Measurements from ENCODE around the gene SCYGR5.

DNA sequence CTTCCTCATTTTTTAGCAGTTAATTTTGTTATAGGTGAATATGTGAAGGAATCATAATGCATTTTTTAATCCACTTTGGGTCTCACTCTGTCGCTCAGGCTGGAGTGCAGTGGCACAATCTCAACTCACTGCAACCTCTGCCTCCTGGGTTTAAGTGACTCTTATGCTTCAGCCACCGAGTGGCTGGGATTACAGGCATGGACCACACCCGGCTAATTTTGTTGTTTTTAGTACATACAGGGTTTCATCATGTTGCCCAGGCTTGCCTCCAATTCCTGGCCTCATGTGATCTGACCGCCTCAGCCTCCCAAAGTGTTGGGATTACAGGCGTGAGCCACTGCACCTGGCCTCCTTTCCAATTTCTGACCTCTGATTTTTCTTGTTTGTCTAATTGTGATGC lies 17.7 kb downstream of the SCYGR5 start:
- TF ChIP-seq, protein P1, sequence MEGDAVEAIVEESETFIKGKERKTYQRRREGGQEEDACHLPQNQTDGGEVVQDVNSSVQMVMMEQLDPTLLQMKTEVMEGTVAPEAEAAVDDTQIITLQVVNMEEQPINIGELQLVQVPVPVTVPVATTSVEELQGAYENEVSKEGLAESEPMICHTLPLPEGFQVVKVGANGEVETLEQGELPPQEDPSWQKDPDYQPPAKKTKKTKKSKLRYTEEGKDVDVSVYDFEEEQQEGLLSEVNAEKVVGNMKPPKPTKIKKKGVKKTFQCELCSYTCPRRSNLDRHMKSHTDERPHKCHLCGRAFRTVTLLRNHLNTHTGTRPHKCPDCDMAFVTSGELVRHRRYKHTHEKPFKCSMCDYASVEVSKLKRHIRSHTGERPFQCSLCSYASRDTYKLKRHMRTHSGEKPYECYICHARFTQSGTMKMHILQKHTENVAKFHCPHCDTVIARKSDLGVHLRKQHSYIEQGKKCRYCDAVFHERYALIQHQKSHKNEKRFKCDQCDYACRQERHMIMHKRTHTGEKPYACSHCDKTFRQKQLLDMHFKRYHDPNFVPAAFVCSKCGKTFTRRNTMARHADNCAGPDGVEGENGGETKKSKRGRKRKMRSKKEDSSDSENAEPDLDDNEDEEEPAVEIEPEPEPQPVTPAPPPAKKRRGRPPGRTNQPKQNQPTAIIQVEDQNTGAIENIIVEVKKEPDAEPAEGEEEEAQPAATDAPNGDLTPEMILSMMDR (IDR thresholded peaks at IDR 0.05) = no peak
- no peak for TF ChIP-seq POLR2A (IDR thresholded peaks at IDR 0.05)

All from Peyer's patch (tissue), 4 donors.